ENCODE results near the gene GNA12.
"Not testable (repeated sequence)": the region's sequence is repeated elsewhere in the genome, so short reads cannot be mapped to it uniquely, and the experiment has no call there.

Gene GNA12

DNA sequence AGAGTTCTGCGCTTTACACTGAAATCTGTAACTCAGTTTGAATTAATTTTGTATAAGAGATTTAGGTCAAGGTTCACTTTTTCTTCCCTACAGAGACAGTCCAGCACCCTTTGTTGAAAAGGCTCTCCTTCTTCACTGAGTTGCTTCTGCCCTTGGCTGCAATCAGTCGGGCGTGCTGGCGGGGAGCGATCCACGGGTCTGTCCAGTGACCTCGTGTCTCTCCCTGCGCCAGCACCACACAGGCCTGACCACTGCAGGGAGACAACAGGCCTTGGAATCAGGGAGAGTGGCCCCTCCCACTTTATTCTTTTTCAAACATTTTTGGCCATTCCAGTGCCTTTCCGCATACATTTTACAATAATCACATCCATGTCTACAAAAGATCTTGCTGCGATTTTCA, 89.2 kb downstream of the GNA12 start:
- Histone ChIP-seq H3K4me3 (no peak overlapping the region), H3K9ac (ENCODE audit: insufficient read length) (no peak overlapping the region), H3K36me3 (ENCODE audit: insufficient read depth, low read length) (peaks cover 17% of the 10 kb centered on the region), H3K9me3 (ENCODE audit: low read depth, low read length) (no peaks in the 10 kb centered on the region), H3K27ac (no peak overlapping the region)
- DNase-seq (ENCODE audit: low read depth, low spot score) = no peak
- TF ChIP-seq EZH2 (IDR thresholded peaks at IDR 0.05) (no peak), FOXP2 (optimal IDR thresholded peaks at IDR 0.05; ENCODE audit: control extremely low read depth, extremely low read length, insufficient read depth) (no peak), POLR2AphosphoS5 (IDR thresholded peaks at IDR 0.05; ENCODE audit: borderline replicate concordance, low read depth, low read length) (no peak)

GRCh38 chr7:2754086-2754485, 90.0 kb downstream of the GNA12 start:
- Histone ChIP-seq H3K4me3 (no peak overlapping the region), H3K27ac (no peak overlapping the region), H3K9me3 (ENCODE audit: low read depth, low read length) (no peaks in the 10 kb centered on the region), H3K9ac (ENCODE audit: insufficient read length) (no peak overlapping the region), H3K36me3 (ENCODE audit: insufficient read depth, low read length) (peaks cover 17% of the 10 kb centered on the region)
- no peak for TF ChIP-seq FOXP2 (optimal IDR thresholded peaks at IDR 0.05; ENCODE audit: control extremely low read depth, extremely low read length, insufficient read depth)
- no peak for TF ChIP-seq POLR2AphosphoS5 (IDR thresholded peaks at IDR 0.05; ENCODE audit: borderline replicate concordance, low read depth, low read length)
- TF ChIP-seq EZH2 (IDR thresholded peaks at IDR 0.05) = no peak
- no peak for DNase-seq (ENCODE audit: low read depth, low spot score)

DNA sequence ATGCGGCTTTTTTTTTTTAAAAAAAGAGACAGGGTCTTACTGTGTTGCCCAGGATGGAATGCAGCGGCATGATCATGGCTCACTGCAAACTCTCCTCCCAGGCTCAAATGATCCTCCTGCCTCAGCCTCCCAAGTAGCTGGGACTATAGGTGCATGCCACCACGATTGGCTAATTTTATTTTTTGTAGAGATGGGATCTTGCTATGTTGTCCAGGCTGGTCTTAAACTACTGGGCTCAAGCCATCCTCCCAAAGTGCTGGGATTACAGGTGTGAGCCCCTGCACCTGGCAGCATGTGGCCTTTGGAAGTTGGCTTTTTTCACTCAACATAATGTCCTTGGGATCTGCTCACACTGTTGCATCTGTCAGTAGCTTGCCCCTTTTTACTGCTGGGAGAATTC, 91.0 kb downstream of the GNA12 start:
- no peak overlapping the region for H3K27ac ChIP-seq
- no peak for DNase-seq (ENCODE audit: low read depth, low spot score)
- H3K9me3 ChIP-seq (ENCODE audit: low read depth, low read length) = no peaks in the 10 kb centered on the region
- no peak overlapping the region for H3K9ac ChIP-seq (ENCODE audit: insufficient read length)
- H3K36me3 ChIP-seq (ENCODE audit: insufficient read depth, low read length) = peaks cover 17% of the 10 kb centered on the region
- no peak overlapping the region for H3K4me3 ChIP-seq
- TF ChIP-seq FOXP2 (optimal IDR thresholded peaks at IDR 0.05; ENCODE audit: control extremely low read depth, extremely low read length, insufficient read depth) (no peak), EZH2 (IDR thresholded peaks at IDR 0.05) (no peak), POLR2AphosphoS5 (IDR thresholded peaks at IDR 0.05; ENCODE audit: borderline replicate concordance, low read depth, low read length) (no peak)

- Histone ChIP-seq H3K27ac (no peak overlapping the region), H3K9ac (ENCODE audit: insufficient read length) (no peak overlapping the region), H3K9me3 (ENCODE audit: low read depth, low read length) (no peaks in the 10 kb centered on the region), H3K4me3 (no peak overlapping the region), H3K36me3 (ENCODE audit: insufficient read depth, low read length) (peaks cover 10% of the 10 kb centered on the region)
- no peak for DNase-seq (ENCODE audit: low read depth, low spot score)
- TF ChIP-seq FOXP2 (optimal IDR thresholded peaks at IDR 0.05; ENCODE audit: control extremely low read depth, extremely low read length, insufficient read depth) = no peak
- TF ChIP-seq EZH2 (IDR thresholded peaks at IDR 0.05) = no peak
- TF ChIP-seq POLR2AphosphoS5 (IDR thresholded peaks at IDR 0.05; ENCODE audit: borderline replicate concordance, low read depth, low read length) = no peak
Observed at GRCh38 chr7:2751086-2751485, 93.0 kb downstream of the GNA12 start.

DNA sequence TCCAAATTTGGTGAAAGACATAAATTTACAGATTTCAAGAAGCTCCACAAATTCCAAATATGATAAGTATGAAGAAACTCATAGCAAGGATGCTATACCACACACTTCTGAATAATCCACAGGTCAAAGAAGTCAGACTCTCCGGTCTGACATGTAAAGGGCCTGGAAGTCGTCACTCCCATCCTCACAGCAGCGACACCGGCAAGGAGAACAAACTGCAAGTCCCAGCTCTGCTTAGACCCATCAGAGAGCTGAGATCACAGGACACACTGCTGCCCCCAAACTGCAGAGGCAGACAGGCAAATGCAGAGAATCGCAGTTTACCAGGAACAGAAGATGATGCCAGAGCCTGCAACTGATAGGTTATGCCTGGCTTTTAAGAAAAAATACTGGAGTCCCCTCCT, 94.1 kb downstream of the GNA12 start:
- Histone ChIP-seq H3K36me3 (ENCODE audit: insufficient read depth, low read length) (no peaks in the 10 kb centered on the region), H3K9me3 (ENCODE audit: low read depth, low read length) (no peaks in the 10 kb centered on the region), H3K9ac (ENCODE audit: insufficient read length) (no peak overlapping the region), H3K27ac (no peak overlapping the region), H3K4me3 (no peak overlapping the region)
- no peak for DNase-seq (ENCODE audit: low read depth, low spot score)
- TF ChIP-seq FOXP2 (optimal IDR thresholded peaks at IDR 0.05; ENCODE audit: control extremely low read depth, extremely low read length, insufficient read depth) = no peak
- TF ChIP-seq POLR2AphosphoS5 (IDR thresholded peaks at IDR 0.05; ENCODE audit: borderline replicate concordance, low read depth, low read length) = no peak
- no peak for TF ChIP-seq EZH2 (IDR thresholded peaks at IDR 0.05)

- H3K27ac ChIP-seq; DNase-seq (ENCODE audit: low read depth, low spot score); H3K4me3 ChIP-seq; H3K36me3 ChIP-seq (ENCODE audit: insufficient read depth, low read length); H3K9me3 ChIP-seq (ENCODE audit: low read depth, low read length); H3K9ac ChIP-seq (ENCODE audit: insufficient read length): not testable (repeated sequence)
Observed at GRCh38 chr7:2748684-2749083, 95.4 kb downstream of the GNA12 start.

DNA sequence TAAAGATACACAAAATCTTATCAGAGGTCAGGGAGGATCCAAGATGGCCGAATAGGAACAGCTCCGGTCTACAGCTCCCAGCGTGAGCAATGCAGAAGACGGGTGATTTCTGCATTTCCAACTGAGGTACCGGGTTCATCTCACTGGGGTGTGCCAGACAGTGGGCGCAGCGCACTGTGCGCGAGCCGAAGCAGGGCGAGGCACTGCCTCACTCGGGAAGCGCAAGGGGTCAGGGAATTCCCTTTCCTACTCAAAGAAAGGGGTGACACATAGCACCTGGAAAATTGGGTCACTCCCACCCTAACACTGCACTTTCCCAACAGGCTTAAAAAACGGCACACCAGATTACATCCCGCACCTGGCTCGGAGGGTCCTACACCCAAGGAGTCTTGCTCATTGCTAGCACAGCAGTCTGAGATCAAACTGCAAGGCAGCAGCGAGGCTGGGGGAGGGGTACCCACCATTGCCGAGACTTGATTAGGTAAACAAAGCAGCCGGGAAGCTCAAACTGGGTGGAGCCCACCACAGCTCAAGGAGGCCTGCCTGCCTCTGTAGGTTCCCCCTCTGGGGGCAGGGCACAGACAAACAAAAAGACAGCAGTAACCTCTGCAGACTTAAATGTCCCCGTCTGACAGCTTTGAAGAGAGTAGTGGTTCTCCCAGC, 100.5 kb downstream of the GNA12 start:
- H3K9me3 ChIP-seq (ENCODE audit: low read depth, low read length); H3K27ac ChIP-seq; DNase-seq (ENCODE audit: low read depth, low spot score): not testable (repeated sequence)

GRCh38 chr7:2738766-2739549, 105.2 kb downstream of the GNA12 start:
- Histone ChIP-seq H3K9ac (ENCODE audit: insufficient read length) (no peak overlapping the region), H3K27ac (no peak overlapping the region), H3K36me3 (ENCODE audit: insufficient read depth, low read length) (no peaks in the 10 kb centered on the region; the same call in 1 of the 2 replicates), H3K4me3 (no peak overlapping the region), H3K9me3 (ENCODE audit: low read depth, low read length) (no peaks in the 10 kb centered on the region)
- no peak for DNase-seq (ENCODE audit: low read depth, low spot score)
- TF ChIP-seq FOXP2 (optimal IDR thresholded peaks at IDR 0.05; ENCODE audit: control extremely low read depth, extremely low read length, insufficient read depth) (no peak), EZH2 (IDR thresholded peaks at IDR 0.05) (no peak), POLR2AphosphoS5 (IDR thresholded peaks at IDR 0.05; ENCODE audit: borderline replicate concordance, low read depth, low read length) (no peak)

More for the DNA sequence above, 100.5 kb downstream of the GNA12 start:
- H3K4me3 ChIP-seq; H3K9ac ChIP-seq (ENCODE audit: insufficient read length); H3K36me3 ChIP-seq (ENCODE audit: insufficient read depth, low read length): not testable (repeated sequence)

Data from SK-N-MC (cell line).